Endodermal cell (in vitro differentiated cells): Measurements from ENCODE around the gene IQSEC2. TPM values are rescaled to one million over a fixed set of nuclear protein-coding genes. Genes with fewer than 3 reads are reported as not detected.
A peak's percentile ranks its signal among the peaks of the same experiment; 100 is the strongest.

ENCODE experiments used
- DNase-seq: peaks from one replicate; pipeline ENCODE4 v3.0.0-alpha.2; 2017
- H3K27ac ChIP-seq: 2 replicates; pipeline ENCODE4 v1.5.1; 2013; ENCODE audit warnings: mild to moderate bottlenecking, low read depth, low read length, moderate library complexity
- H3K27me3 ChIP-seq: 2 replicates; pipeline ENCODE4 v1.6.1; 2013; ENCODE audit warnings: mild to moderate bottlenecking, low read length, moderate library complexity; ENCODE audit not compliant: insufficient read depth, control insufficient read depth, poor library complexity, severe bottlenecking
- H3K36me3 ChIP-seq: 2 replicates; pipeline ENCODE4 v1.7.0; 2013; ENCODE audit warnings: mild to moderate bottlenecking, low read length, moderate library complexity; ENCODE audit not compliant: control insufficient read depth, insufficient read depth
- H3K4me1 ChIP-seq: one replicate; pipeline ENCODE4 v1.7.0; 2013; ENCODE audit warnings: low read length; ENCODE audit not compliant: control insufficient read depth, insufficient read depth
- H3K4me3 ChIP-seq: 2 replicates; pipeline ENCODE4 v1.5.1; 2013; ENCODE audit warnings: mild to moderate bottlenecking, low read length, moderate library complexity
- H3K9ac ChIP-seq: 2 replicates; pipeline ENCODE4 v1.6.1; 2013; ENCODE audit warnings: mild to moderate bottlenecking, low read length, moderate library complexity; ENCODE audit not compliant: poor library complexity, severe bottlenecking; ENCODE audit errors: extremely low read depth
- H3K9me3 ChIP-seq: 2 replicates; pipeline ENCODE4 v1.6.1; 2013; ENCODE audit warnings: mild to moderate bottlenecking, low read length, moderate library complexity; ENCODE audit not compliant: control insufficient read depth
- H3K27ac Mint-ChIP-seq: 2 replicates; pipeline ENCODE4 v1.8.0; 2020; ENCODE audit warnings: mixed read lengths
- H3K27me3 Mint-ChIP-seq: 2 replicates; pipeline ENCODE4 v1.8.0; 2021; ENCODE audit warnings: mild to moderate bottlenecking, mixed read lengths; ENCODE audit not compliant: insufficient read depth
- H3K36me3 Mint-ChIP-seq: 2 replicates; pipeline ENCODE4 v1.8.0; 2020; ENCODE audit warnings: low read depth, mixed read lengths
- H3K4me1 Mint-ChIP-seq: 2 replicates; pipeline ENCODE4 v1.8.0; 2020; ENCODE audit warnings: mixed read lengths
- H3K4me3 Mint-ChIP-seq: 2 replicates; pipeline ENCODE4 v1.8.0; 2020; ENCODE audit warnings: mild to moderate bottlenecking, moderate library complexity, mixed read lengths
- H3K9me3 Mint-ChIP-seq: 2 replicates; pipeline ENCODE4 v1.8.0; 2020; ENCODE audit warnings: mild to moderate bottlenecking, mixed read lengths
- WGBS, 2 experiments: methylation state at CpG; one replicate each; pipeline versions ENCODE4 v1.1.5 to v1.1.7; 2013; ENCODE audit warnings: missing lambda C conversion rate in 2 of 2, mixed read lengths in 1 of 2; ENCODE audit not compliant: insufficient coverage in 1 of 2, insufficient read length in 1 of 2; 5-methylcytosine and 5-hydroxymethylcytosine counted together
- total RNA-seq, 2 donors: library from RNA; stranded (reverse); fragmentation: NEBNext Ultra II Directional in 1 of 2; extraction: Animal tissue kit (Norgen Biotek cat#: 25700) in 1 of 2; gene quantifications; 2 replicates in 1 of 2; 3 replicates in 1 of 2; pipeline ENCODE4 v1.2.1, GENCODE V29; 2021
- TF ChIP-seq, protein P1 (sequence below): fragments of 200-600 bp; sonication (generic); conservative IDR thresholded peaks from 2 replicates; pipeline ENCODE4 v1.5.0; 2021; ENCODE audit warnings: antibody characterized with exemption, mild to moderate bottlenecking

IQSEC2 gene
- total RNA-seq, 2 donors from 2014 or later: 14.7 to 18.2 TPM

DNA sequence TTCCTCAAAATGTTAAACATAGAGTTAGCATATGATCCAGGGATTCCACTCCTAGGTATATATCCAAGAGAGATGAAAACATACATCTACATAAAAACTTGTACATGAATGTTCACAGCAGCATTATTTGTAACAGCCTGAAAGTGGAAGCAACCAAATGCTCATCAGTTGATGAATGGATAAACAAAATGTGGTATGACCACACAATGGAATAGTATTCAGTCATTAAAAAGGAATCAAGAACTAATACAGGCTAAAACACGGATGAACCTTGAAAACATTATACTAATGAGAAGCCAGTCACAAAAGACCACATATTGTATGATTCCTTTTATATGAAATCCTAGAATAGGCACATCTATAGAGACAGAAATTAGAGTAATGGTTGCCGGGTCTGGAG is 42.7 kb upstream of the IQSEC2 start:
- H3K4me1 ChIP-seq: no peaks in the 10 kb centered on the region
- no peaks in the 10 kb centered on the region for H3K36me3 Mint-ChIP-seq
- H3K27me3 Mint-ChIP-seq: peaks cover 43% of the 10 kb centered on the region
- no peak for DNase-seq
- peaks cover 13% of the 10 kb centered on the region for H3K4me1 Mint-ChIP-seq
- H3K27ac Mint-ChIP-seq: no peak overlapping the region
- peaks cover 43% of the 10 kb centered on the region for H3K27me3 ChIP-seq
- H3K27ac ChIP-seq: no peak overlapping the region
- no peak overlapping the region for H3K9ac ChIP-seq
- H3K36me3 ChIP-seq: no peaks in the 10 kb centered on the region
- WGBS, 2 experiments: 100% methylated on average over 2 of the region's 2 CpGs; no CpG with 5 or more reads in 1 of the 2 experiments
- no peak overlapping the region for H3K4me3 ChIP-seq
- TF ChIP-seq, protein P1, sequence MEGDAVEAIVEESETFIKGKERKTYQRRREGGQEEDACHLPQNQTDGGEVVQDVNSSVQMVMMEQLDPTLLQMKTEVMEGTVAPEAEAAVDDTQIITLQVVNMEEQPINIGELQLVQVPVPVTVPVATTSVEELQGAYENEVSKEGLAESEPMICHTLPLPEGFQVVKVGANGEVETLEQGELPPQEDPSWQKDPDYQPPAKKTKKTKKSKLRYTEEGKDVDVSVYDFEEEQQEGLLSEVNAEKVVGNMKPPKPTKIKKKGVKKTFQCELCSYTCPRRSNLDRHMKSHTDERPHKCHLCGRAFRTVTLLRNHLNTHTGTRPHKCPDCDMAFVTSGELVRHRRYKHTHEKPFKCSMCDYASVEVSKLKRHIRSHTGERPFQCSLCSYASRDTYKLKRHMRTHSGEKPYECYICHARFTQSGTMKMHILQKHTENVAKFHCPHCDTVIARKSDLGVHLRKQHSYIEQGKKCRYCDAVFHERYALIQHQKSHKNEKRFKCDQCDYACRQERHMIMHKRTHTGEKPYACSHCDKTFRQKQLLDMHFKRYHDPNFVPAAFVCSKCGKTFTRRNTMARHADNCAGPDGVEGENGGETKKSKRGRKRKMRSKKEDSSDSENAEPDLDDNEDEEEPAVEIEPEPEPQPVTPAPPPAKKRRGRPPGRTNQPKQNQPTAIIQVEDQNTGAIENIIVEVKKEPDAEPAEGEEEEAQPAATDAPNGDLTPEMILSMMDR: no peak
- no peaks in the 10 kb centered on the region for H3K9me3 ChIP-seq
- H3K9me3 Mint-ChIP-seq: peaks cover 53% of the 10 kb centered on the region
- H3K4me3 Mint-ChIP-seq: no peak overlapping the region

DNA sequence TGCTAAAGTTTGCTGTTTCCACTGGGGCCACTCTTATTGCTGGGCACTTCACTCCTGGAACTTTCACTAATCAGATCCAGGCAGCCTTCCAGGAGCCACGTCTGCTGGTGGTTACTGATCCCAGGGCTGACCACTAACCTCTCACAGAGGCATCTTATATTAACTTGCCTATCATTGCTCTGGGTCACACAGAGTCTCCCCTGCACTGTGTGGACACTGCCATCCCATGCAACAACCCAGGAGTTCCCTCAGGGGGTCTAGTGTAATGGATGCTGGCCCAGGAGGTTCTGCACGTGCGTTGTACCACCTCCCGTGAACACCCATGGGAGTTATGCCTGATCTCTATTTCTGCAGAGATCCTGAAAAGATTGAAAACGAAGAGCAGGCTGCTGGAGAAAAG is 41.8 kb upstream of the IQSEC2 start:
- WGBS, 2 experiments: 86 to 91% methylated on average over 1 to 5 of the region's 5 CpGs
- no peak for DNase-seq
- Histone ChIP-seq H3K27ac (no peak overlapping the region), H3K9me3 (no peaks in the 10 kb centered on the region), H3K36me3 (no peaks in the 10 kb centered on the region), H3K4me1 (no peaks in the 10 kb centered on the region), H3K4me3 (no peak overlapping the region), H3K9ac (no peak overlapping the region), H3K27me3 (peaks cover 52% of the 10 kb centered on the region)
- peaks cover 17% of the 10 kb centered on the region for H3K4me1 Mint-ChIP-seq
- no peak overlapping the region for H3K4me3 Mint-ChIP-seq
- H3K27ac Mint-ChIP-seq: no peak overlapping the region
- H3K36me3 Mint-ChIP-seq: no peaks in the 10 kb centered on the region
- TF ChIP-seq, protein P1: no peak
- peaks cover 53% of the 10 kb centered on the region for H3K9me3 Mint-ChIP-seq
- H3K27me3 Mint-ChIP-seq: peaks cover 49% of the 10 kb centered on the region

DNA sequence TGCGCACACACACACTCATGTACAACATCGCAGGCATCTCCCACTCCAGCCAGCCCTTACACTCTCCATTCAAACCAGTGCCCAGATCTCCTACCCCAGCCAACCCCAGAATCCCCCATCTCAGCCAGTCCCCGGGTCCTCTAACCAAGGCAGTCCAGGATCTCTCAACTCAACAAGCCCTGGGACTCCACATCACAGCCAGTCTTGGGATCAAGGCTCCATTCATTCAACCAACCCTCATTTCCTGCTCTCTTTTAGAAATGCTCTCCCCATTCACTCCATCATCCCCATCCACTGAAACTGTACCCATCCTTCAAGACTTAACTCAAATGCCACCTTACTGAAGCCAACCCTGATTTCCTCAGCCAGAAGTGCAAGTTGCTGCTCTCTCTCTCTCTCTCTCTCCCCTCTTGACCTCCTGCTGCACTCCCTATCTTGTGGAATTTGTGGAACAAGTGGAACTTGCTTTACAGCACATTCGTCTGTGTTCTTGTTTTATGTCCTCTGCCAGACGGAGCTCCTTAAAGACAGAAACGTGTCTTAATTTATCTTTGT is 40.6 kb upstream of the IQSEC2 start:
- 75% methylated on average over 5 of the region's 6 CpGs; no CpG with 5 or more reads in 1 of the 2 experiments for WGBS, 2 experiments
- Mint-ChIP-seq H3K4me3 (peak overlapping the region; percentile 51), H3K4me1 (peaks cover 14% of the 10 kb centered on the region), H3K9me3 (peaks cover 58% of the 10 kb centered on the region), H3K27ac (no peak overlapping the region), H3K27me3 (peaks cover 55% of the 10 kb centered on the region), H3K36me3 (no peaks in the 10 kb centered on the region)
- Histone ChIP-seq H3K36me3 (no peaks in the 10 kb centered on the region), H3K27ac (no peak overlapping the region), H3K4me1 (no peaks in the 10 kb centered on the region), H3K4me3 (no peak overlapping the region), H3K9me3 (no peaks in the 10 kb centered on the region), H3K9ac (no peak overlapping the region), H3K27me3 (peaks cover 57% of the 10 kb centered on the region)
- no peak for DNase-seq
- TF ChIP-seq, protein P1: no peak
